ENCODE data around the gene LARGE1. TPM values are rescaled to one million over a fixed set of nuclear protein-coding genes. Genes with fewer than 3 reads are reported as not detected.

Gene LARGE1
- total and polyA plus RNA-seq, 11 donors = 31.2 to 211 (median 129) TPM

- 93 to 97% (median 96%) methylated on average over 11 of the region's 11 CpGs for WGBS, 4 donors
- intact Hi-C loops (cut with DNase I) = loop anchor here in 3 of 10 donors (5.0 to 10.0 kb wide), 2 partner anchors 60 to 68 kb away; partner anchors contain the start of gene LARGE1 (in 1 of the 3)
- DNase-seq (no peak), ATAC-seq (no peak)
- Histone ChIP-seq H3K4me3 (peak overlapping the region in 1 of 12 donors; percentile 12), H3K9me3 (no peaks in the 10 kb centered on the region), H3K27ac (peak overlapping the region in 6 of 12 donors; percentile 45 to 80 (median 66)), H3K4me1 (peaks cover 4 to 49% (median 34%) of the 10 kb centered on the region in 12 donors), H3K36me3 (no peaks in the 10 kb centered on the region), H3K27me3 (no peaks in the 10 kb centered on the region)
- TF ChIP-seq, protein P1, sequence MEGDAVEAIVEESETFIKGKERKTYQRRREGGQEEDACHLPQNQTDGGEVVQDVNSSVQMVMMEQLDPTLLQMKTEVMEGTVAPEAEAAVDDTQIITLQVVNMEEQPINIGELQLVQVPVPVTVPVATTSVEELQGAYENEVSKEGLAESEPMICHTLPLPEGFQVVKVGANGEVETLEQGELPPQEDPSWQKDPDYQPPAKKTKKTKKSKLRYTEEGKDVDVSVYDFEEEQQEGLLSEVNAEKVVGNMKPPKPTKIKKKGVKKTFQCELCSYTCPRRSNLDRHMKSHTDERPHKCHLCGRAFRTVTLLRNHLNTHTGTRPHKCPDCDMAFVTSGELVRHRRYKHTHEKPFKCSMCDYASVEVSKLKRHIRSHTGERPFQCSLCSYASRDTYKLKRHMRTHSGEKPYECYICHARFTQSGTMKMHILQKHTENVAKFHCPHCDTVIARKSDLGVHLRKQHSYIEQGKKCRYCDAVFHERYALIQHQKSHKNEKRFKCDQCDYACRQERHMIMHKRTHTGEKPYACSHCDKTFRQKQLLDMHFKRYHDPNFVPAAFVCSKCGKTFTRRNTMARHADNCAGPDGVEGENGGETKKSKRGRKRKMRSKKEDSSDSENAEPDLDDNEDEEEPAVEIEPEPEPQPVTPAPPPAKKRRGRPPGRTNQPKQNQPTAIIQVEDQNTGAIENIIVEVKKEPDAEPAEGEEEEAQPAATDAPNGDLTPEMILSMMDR (IDR thresholded peaks at IDR 0.05) = no peak
- TF ChIP-seq POLR2A (IDR thresholded peaks at IDR 0.05) = no peak
Observed at GRCh38 chr22:33854724-33855123, 65.6 kb downstream of the LARGE1 start.

- intact Hi-C loops (cut with DNase I) = loop anchor here in 3 of 10 donors (5.0 to 10.0 kb wide), 2 partner anchors 61 to 69 kb away; partner anchors contain the start of gene LARGE1 (in 1 of the 3)
- TF ChIP-seq, protein P1 (IDR thresholded peaks at IDR 0.05) = no peak
- TF ChIP-seq POLR2A (IDR thresholded peaks at IDR 0.05) = no peak
- Histone ChIP-seq H3K36me3 (no peaks in the 10 kb centered on the region), H3K4me3 (peak overlapping the region; percentile 1 to 64 (median 50)), H3K27me3 (no peaks in the 10 kb centered on the region), H3K4me1 (peaks cover 4 to 49% (median 34%) of the 10 kb centered on the region in 12 donors), H3K9me3 (no peaks in the 10 kb centered on the region), H3K27ac (peak overlapping the region in 11 of 12 donors; percentile 45 to 80 (median 69))
- ATAC-seq (peak; percentile 89 to 95 (median 92)), DNase-seq (peak in 4 of 5 donors; percentile 67 to 79 (median 75))
- 17 to 22% (median 19%) methylated on average over 9 of the region's 9 CpGs for WGBS, 4 donors
Observed at GRCh38 chr22:33853200-33854097, 66.8 kb downstream of the LARGE1 start.

DNA sequence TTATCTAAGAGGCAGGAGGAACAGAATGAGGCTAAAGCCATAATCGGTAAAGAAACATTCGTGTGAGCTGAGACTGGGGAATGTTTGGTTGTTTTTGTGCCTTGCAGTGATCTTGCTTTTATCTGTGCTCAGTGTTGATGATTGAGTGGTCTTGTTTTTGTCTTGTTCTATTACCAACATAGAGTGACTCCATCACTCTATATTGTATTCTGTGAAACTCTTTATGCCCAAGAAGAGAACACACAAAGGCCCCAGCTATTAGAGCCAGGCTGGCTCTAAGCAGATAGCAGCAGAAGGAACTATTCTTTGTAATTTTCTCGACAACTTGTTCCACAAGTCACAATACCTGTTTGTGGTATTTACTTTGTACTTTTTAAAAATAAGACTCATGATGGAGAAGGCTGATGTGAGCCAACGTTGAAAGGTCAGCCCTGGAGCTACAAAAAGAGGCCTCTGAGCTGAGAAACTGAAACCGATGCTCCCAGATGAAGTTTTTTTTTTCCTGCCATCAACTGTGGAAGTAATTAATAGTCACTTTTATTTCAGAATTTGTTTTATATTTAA is 68.4 kb downstream of the LARGE1 start:
- no peak for TF ChIP-seq POLR2A (IDR thresholded peaks at IDR 0.05)
- TF ChIP-seq, protein P1 (IDR thresholded peaks at IDR 0.05) = no peak
- ATAC-seq = no peak
- intact Hi-C loops (cut with DNase I) = loop anchor here in 3 of 10 donors (5.0 to 10.0 kb wide), 2 partner anchors 63 to 70 kb away; partner anchors contain the start of gene LARGE1 (in 1 of the 3)
- no peak overlapping the region for H3K4me3 ChIP-seq
- no peaks in the 10 kb centered on the region for H3K27me3 ChIP-seq
- DNase-seq = no peak
- H3K9me3 ChIP-seq = peaks cover 0 to 8% (median 0%) of the 10 kb centered on the region in 12 donors
- H3K4me1 ChIP-seq = peaks cover 4 to 58% (median 37%) of the 10 kb centered on the region in 12 donors
- WGBS, 4 donors = 51 to 61% (median 53%) methylated on average over 5 of the region's 5 CpGs
- H3K36me3 ChIP-seq = no peaks in the 10 kb centered on the region
- peak overlapping the region in 5 of 12 donors; percentile 0 to 49 (median 6) for H3K27ac ChIP-seq
